ENCODE data around the gene FBXO10.
A peak's percentile ranks its signal among the peaks of the same experiment; 100 is the strongest.
"Not testable (repeated sequence)": the region's sequence is repeated elsewhere in the genome, so short reads cannot be mapped to it uniquely, and the experiment has no call there.

The FBXO10 gene

DNA sequence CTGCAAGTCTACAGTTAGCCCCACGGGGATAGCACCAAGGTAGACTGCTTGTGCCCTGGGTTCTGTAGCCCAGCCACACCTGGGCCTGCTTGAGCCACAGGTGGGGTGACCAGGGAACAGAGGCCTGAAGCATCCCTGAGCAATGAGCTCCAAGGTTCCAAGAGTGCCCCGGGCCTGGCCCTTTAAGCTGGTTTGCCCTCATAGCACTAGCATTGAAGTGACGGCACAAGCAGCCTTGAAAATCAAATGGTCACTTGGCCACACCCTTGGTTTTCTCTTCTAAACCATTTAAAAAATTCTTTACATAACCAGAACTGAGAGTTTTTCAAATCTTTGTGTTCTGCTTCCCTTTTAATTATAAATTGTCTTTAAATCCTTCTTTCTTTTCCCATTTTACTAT lies 24.7 kb downstream of the FBXO10 start:
- no peak for DNase-seq (ENCODE audit: low read depth)

DNA sequence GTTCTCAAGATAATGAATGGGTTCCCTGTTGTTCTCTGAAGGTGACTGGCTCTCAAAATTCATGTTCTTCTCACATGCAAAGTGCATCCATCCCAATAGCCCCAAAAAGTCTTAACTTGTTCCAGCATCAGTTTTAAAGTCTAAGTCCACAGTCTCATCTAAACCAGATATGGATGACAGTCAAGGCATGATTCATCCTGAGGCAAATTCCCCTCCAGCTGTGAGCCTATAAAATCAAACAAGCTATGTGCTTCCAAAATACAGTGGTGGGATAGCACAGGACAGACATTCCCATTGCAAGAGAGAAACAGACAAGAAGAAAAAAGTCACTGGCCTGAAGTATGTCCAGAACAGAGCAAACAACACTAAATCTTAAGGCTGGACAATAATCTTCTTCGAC lies 25.4 kb downstream of the FBXO10 start:
- no peak for DNase-seq (ENCODE audit: low read depth)

DNA sequence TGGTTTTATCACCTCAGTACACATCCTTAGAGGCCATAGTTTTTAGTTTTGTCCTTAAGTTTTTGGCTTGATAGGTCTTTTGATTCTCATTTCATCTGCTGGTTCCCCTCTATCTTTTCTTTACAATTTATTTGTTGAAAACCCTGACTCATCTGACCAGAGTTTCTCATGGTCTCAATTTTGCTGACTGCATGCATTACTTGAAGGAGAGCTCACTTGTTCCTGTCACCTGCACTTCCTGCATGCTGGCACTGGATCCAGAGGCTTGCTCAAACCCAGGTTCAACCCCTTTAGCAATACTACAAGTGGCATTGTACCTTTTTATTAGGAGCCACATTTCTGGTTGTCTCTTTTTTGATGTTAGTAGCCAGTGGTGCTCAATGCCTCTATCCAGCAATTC lies 26.7 kb downstream of the FBXO10 start:
- DNase-seq (ENCODE audit: low read depth): no peak

DNA sequence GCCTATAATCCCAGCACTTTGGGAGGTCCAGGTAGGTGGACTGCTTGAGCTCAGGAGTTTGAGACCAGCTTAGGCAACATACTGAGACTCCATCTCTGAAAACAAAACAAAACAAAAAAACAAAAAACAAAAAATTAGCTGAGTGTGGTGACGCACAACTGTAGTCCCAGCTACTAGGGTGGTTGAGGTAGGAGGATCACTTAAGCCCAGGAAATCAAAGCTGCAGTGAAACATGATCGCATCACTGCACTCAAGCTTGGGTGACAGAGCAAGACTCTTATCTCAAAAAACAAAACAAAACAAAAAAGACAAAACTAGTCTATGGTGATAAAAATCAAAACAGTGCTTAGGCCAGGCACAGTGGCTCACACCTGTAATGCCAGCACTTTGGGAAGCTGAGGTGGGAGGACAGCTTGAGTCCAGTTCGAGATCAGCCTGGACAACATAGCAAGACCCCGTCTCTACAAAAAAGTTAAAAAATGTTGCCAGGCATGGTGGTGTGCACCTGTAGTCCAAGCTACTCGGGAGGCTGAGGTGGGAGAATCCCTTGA lies 28.8 kb downstream of the FBXO10 start:
- DNase-seq (ENCODE audit: low read depth): no peak

DNA sequence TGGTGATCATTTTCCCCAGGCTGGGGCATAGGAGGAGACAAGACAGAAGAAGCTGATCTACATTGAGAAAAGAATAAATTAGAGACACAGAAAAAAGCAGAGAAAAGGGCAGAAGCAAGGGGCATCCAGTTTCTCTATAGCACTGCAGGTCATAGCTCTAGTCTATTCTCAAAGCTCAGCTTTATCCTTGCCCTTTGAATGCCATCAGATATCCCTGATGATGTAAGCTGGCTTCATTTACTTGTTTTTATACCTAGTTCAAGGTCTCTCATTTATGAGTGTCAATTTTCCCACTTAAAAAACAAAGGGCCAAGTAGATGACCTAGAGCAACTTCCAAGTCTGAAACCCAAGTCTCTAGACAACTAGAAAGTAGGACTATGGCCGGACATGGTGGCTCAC lies 32.7 kb downstream of the FBXO10 start:
- DNase-seq (ENCODE audit: low read depth): no peak

DNA sequence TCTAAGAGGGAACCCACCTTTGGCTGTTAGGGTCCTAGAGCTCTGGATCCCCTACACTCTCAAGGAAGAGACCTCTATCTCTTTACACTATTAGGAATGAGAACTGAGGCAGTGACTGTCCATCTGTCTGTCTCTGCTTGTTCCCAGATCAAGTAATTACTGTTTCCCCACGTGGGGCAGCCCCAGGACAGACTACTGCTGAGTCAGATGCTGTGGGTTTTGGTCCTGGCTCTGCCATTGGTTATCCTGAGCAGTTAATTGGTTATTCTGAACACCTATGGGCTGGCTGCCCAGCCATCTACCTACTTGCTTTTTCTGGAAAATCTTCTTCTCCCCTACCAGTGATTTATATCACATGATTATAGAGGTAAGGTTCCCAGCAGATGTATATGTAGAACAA lies 33.3 kb downstream of the FBXO10 start:
- DNase-seq (ENCODE audit: low read depth): no peak

DNA sequence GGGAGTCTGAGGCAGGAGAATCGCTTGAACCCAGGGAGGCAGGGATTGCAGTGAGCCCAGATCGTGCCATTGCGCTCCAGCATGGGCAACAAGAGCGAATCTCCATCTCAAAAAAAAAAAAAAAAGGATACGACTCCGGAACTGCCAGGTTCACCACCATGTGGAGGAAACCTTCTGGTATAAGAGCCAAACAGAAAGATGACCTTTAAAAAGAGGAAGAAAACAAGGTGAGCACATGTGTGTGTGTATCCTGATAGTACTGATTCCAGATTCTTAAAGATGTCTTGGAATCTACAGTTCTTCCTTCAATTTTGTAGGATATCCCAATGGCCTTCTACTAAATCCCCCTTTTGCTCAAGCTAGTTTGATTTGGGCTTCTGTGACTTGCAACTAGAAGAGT lies 33.7 kb downstream of the FBXO10 start:
- DNase-seq (ENCODE audit: low read depth): no peak

DNA sequence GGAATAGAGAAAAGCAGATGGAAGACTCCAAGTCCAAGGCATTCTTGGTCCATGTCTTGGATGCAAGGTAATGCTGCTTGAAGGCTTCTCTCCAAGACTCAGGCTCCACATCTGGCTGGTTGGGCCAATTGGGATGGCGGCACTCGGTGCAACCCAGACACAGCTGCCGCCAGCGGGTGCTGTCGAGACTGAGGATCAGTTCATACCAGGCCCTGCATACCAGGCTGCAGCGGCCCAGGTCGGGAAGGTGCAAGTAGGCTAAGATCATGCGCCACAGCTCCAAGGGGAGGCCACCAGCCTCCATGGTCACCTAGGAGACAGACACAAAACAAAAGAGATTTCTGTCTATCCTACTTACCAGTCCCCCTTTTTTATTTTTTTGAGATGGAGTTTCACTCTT lies 34.7 kb downstream of the FBXO10 start:
- no peak for DNase-seq (ENCODE audit: low read depth)

DNA sequence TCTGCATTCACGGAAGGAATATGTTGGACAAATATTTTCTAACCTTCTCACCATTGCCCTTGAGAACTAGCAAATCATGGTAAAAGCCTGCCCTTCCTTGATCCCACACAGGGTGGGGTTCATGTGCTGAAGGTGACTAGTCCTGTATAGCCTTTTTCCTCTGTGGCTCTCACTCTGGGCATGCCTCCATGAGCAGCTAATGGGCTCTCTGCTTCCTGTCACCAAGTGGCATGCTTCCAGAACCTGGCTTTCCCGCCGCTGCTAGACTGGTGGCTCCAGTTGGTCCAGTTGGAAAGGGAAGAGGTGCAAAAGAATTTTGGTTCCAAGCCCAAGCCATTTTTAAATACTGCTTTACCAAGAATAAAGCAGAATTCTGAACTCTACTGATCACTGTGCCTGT lies 35.5 kb downstream of the FBXO10 start:
- DNase-seq (ENCODE audit: low read depth): no peak

DNA sequence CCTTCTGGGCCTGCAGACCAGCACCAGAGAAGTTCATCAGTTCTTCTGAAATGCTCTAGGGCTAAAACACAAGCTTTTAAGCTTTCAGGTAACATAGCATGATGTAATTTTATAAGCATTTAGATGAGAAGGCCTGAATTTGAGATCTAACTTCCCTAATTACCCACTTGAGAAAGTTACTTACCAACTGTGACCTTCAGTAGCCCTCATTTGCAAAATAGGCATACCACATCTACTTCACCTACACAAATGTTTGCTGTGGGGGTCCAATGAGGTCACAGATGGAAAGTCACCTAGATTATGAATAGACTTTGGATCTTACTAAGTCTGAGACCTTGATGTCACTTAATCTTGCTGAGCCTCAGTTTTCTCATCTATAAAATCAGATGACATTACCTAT lies 36.5 kb downstream of the FBXO10 start:
- no peak for DNase-seq (ENCODE audit: low read depth)

DNA sequence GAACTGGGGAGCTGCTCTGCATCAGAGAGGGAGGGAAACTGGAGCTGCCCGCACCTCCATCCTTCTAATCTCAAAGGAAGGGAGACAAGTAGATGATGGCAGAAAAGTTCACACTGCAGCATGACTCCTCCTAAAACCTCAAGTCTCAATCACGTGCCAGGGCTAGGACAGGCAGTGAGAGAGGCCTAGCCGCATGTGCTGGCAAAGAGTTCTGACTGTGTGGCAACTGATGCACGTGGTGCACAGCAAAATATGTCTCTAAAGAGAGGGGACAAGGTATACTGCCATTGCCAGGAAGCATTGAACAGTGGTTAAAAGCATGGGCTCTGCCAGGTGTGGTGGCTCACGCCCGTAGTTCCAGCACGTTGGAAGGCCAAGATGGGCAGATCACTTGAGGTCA lies 38.1 kb downstream of the FBXO10 start:
- no peak for DNase-seq (ENCODE audit: low read depth)

DNA sequence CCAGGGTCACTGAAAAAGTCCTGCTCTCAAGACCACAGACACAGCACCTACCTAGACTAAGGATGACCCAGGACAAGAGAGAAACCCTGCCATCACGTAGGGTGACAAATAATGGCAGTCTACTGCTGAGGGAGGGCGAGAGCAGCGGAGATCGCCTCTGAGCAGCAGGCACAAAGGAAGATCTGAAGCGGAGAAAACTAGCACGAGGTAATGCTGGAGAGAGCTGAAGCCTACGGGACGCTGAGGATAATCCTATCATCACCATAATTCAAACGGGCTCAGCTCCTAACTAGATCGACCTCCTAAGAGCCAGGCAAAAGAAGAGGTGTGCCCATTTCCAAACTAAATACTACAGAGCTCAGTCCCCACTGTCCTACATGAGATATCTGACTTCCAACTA lies 41.3 kb downstream of the FBXO10 start:
- no peak for DNase-seq (ENCODE audit: low read depth)

DNA sequence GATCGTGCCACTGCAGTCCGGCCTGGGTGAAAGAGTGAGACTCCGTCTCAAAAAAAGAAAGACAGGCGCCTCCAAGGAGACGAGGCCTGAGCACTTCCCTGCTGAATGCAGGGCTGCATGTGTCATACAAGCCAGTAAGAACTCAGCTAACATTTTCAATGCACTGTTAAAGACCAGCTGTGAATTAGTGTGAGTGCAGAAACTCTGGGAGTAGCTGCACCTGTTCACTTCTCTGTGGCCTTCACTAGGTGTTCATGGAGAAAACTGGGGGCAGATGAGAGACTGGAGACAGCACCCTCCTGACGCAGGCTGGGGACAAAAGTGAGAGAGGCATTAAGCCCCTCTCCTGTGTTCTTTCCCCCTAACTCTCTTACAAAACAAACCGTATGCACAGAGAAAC lies 41.8 kb downstream of the FBXO10 start:
- DNase-seq (ENCODE audit: low read depth): no peak

DNA sequence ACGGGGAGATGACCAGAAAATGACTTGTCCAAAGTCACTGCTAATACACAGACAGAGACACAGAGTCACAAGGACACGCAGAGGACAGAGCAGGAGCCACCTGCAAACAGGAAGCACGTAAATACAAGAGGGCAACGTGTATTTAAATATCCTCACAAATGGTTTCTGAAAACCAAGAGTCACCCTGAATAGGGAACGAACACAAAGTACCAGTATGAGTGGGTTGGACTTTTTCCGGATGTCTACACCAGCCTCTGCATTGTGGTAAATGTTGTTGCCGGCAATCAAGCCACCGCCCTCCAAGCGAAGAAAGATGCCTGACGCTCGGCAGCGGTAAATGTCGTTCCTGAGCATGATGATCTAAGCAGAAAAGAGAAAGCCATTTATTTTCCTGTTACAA lies 44.5 kb downstream of the FBXO10 start:
- no peak for DNase-seq (ENCODE audit: low read depth)

DNA sequence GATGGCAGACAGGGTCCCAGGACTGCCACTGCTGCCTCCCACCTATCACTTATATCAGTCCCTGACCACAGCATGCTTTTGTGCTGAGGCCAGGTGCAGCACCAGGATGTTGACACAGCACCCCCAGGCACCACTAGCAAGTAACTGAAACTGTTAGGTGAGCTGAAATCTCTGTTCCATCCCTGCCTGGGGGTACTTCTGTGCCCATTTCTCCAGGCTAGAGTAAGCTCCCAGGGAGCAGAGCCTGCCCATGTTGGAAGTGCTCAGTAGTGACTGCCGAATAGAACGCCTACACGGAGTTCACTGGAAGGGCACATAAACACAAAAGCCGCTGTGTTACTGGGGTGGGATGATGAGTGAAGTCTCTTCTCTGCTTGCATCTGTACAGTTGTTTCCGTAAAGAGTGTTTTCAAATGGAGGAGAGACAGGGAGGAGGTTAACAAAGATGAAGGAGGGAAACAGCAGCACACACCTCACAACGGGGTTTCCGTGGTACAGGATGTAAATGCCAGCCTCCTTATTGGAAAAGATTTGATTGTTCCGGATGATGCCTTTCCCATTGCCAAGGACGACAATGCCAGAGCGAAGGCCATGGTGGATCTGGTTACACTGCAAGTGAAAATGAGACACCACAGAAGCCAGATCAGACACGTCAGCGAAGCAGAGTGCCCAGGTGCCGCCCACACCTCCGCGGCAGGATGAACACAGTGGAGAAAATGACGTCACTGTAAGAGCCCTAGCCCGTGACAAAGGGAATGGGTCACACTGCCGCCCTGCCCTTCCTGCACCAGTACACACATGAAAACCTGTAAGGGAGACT lies 47.3 kb downstream of the FBXO10 start:
- peak; percentile 65 for DNase-seq (ENCODE audit: low read depth)

DNA sequence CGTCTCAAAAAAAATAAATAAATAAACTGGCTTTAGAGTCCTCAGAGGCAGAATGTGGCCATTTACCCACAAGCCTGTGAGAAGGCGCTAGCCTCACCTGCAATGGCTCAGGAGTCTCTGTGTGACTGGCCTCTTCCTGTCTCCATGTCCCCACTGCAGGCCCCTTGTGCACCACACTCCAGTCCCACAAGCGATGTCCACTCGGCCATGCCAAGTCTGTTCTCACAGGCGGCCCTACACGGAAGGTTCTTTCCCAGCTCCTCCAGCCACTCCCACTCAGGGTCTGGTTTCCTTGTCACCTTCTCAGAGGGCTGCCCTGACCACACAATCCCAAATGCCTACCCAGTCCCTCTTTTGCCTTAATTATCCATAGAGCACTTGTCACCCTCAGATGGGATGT lies 52.3 kb downstream of the FBXO10 start:
- DNase-seq (ENCODE audit: low read depth): no peak

DNA sequence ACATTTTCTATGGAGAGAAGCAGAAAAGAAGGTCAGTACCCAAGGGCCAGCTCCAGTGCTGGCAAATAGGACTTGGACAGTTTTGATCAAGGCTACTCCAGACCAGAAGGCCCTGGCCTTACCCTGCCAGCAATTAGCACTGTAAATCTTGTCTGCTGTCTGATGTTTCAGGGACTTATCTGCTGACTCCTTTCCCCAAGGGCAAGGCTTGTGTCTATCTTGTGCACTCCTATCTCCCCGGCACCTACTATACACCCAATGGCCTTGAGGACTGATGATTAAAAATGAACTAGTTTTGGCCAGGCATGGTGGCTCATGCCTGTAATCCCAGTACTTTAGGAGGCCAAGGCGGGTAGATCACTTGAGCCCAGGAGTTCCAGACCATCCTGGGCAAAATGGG lies 53.2 kb downstream of the FBXO10 start:
- no peak for DNase-seq (ENCODE audit: low read depth)

DNA sequence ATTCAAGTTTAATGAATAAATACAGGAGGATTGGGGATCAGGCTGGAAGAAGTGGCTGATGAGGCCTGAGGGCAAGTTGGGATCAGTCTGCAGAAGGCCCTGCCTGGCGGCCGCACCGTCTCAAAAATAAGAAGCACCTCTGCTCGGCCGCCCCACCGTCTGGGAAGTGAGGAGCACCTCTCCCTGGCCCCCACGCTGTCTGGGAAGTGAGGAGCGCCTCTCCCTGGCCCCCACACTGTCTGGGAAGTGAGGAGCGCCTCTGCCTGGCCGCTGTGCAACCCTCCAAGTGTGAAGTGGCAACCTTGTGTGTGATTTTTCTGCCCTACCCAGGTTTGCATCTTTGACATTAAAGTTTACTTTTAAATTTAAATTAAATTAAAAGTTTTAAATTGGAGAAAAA lies 55.1 kb downstream of the FBXO10 start:
- DNase-seq (ENCODE audit: low read depth): no peak

DNA sequence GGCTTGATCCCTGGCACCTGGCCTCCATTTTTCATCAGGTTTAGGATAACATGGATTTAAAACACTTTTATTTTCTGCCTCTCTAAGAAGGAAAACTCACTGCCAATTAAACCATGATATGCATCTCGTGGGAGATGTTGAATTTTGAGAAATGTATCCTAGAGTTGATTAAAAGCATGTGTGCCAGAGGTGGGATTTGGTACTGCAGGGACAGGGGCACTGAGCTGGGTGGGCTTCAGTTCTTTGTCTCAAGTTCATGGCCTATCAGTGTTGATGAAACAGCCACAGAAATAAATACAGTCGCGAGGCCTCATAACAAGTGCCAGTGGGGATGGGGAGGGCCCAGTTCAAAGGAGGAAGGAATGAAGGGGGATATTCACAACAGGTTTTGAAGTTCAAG lies 55.5 kb downstream of the FBXO10 start:
- DNase-seq (ENCODE audit: low read depth): no peak

DNA sequence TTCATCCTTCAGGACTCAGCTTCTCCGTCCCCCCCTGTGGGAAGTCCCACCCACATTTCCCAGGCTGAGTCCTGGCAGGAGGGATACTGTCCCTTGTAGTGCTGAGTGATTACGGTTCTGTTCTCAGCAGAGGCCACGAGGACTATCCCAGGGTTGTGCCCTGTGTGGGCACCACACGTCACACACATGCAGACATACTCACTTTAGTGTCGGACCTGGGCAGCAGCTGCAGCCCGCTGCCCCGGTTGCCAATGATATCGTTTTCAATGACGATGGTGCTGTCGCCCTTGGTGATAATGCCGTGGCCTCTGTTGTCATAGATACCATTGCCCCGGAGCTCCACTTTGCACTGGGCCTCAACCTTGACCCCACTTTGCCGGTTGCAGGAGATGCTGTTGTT lies 58.3 kb downstream of the FBXO10 start:
- no peak for DNase-seq (ENCODE audit: low read depth)

DNA sequence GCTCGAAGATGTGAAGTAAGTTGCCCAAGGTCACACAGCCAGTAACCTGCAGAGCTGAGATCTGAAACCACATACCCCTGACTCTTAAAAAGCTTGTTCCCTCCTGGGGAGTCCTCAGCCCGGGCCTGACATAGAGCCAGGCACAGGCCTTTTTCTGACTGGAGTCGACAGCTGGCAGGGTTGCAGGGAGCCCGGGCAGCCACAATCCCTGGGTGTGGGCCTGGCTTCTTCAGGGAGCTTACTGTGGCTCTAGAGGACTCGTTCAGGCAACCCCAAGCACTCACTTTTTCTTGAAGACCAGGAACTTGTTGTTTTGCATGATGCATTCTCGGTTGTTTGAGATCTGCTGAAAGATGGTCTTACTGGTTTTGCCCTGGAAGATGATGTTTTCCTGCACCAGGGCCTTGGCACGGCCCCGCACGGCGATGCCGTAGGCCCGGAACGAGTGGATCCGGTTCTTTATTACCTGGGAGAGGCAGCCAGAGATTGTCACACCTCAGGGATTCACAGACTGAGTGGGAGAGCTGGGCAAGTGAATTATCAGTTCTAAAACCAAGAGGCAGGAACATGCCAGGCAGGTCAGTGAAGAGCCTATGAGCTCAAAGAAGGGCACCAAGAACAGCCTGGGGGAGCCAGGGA lies 60.4 kb downstream of the FBXO10 start:
- no peak for DNase-seq (ENCODE audit: low read depth)

DNA sequence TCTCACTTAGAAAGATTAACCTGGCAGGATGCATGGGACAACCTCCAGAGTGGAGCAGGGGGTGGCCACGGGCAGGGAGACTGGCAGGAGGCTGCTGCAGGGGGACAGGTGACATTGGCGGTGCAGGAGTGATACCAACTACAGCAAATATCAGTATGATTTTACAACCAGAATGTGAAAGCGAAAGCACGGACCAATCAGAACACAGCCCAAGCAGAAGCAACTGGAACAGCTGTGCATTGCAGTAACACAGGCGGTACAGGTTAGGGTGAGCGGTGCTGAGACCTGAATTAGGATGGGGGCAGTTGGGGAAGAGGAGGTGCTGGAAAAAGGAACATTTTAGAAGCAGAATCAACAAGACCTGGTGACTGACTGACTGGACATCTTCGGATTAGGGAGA lies 61.2 kb downstream of the FBXO10 start:
- DNase-seq (ENCODE audit: low read depth): no peak

DNA sequence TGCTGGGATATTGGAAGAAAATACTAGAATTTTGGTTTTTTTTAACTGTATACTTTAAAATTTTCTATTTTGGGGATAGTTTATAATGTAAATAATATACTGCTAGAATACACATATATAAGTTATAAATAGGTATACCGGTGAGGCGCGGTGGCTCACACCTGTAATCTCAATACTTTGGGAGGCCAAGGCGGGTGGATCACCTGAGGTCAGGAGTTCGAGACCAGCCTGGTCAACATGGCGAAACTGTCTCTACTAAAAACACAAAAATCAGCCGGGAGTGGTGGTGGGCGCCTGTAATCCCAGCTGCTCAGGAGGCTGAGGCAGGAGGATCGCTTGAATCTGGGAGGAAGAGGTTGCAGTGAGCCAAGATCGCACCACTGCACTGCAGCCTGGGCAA lies 61.8 kb downstream of the FBXO10 start:
- not testable (repeated sequence) for DNase-seq (ENCODE audit: low read depth)

DNA sequence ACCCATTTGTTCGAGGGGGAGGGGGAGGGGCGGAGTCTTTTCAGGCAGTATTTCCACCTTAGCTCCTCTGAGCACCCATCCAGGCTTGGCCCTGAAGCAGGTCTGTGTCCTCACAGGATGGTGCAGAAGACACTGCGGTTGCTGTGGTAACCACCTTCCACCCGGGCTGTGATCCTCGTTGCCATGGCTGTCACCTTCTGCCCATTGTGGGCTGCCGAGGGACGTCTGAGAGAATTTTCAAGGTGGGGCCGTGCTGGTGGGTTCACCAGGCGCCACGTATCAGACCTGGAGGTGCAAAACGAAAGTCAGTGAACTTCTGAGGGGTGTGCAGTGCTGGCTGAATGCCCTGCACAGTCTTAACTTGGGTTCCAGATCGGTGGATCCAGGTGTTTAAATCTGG lies 63.7 kb downstream of the FBXO10 start:
- DNase-seq (ENCODE audit: low read depth): no peak

Data from stimulated activated CD4-positive, alpha-beta T cell treated with anti-CD3 and anti-CD28 coated beads, Interleukin-2, amount 100 ng/mL, for 4 hours (primary cell).